CD4-positive, alpha-beta T cell (primary cell): ENCODE results near the gene PDE9A. TPM values are rescaled to one million over a fixed set of nuclear protein-coding genes. Genes with fewer than 3 reads are reported as not detected.

Experiments used
- ATAC-seq: fragments of 200-7000 bp; cut with Tn5 transposase; one replicate; pipeline ENCODE4 v1.10.0; 2022; ENCODE audit warnings: mild to moderate bottlenecking; ENCODE audit not compliant: poor library complexity
- CTCF ChIA-PET: fragments of 350-600 bp; sonication (Branson Sonifier 250); formaldehyde crosslinking; loops from one replicate; lab custom pipeline; 2021; ENCODE audit warnings: antibody characterized with exemption, inconsistent platforms; lab: Charles Lee
- POLR2A ChIA-PET: fragments of 350-600 bp; sonication (Branson Sonifier 250); formaldehyde crosslinking; loops from one replicate; lab custom pipeline; 2021; ENCODE audit warnings: antibody characterized with exemption, inconsistent platforms; lab: Charles Lee
- DNase-seq, 14 experiments: peaks; one replicate each; pipeline ENCODE4 v3.0.0-alpha.2; 2013 to 2020; ENCODE audit warnings: mixed read lengths in 2 of 14
- H3K27ac ChIP-seq, 2 donors: one replicate each; pipeline versions ENCODE4 v1.5.1 to v1.7.0; 2013; ENCODE audit warnings: low read length in 2 of 2, low read depth in 1 of 2, mild to moderate bottlenecking in 1 of 2
- H3K27me3 ChIP-seq, 2 experiments: 1 replicate in 1 of 2; 2 replicates in 1 of 2; pipeline versions ENCODE4 v1.6.1 to v1.7.0; 2013; ENCODE audit warnings: low read length in 2 of 2, control low read depth in 1 of 2, mild to moderate bottlenecking in 1 of 2, moderate library complexity in 1 of 2; ENCODE audit not compliant: insufficient read depth in 2 of 2, control insufficient read depth in 1 of 2
- H3K36me3 ChIP-seq: one replicate; pipeline ENCODE4 v1.6.1; 2013; ENCODE audit warnings: low read length, control low read depth; ENCODE audit not compliant: insufficient read depth
- H3K4me1 ChIP-seq: one replicate; pipeline ENCODE4 v1.6.1; 2013; ENCODE audit warnings: low read length, control low read depth; ENCODE audit not compliant: insufficient read depth
- H3K4me3 ChIP-seq: one replicate; pipeline ENCODE4 v1.5.1; 2013; ENCODE audit warnings: mild to moderate bottlenecking, low read length, moderate library complexity
- H3K9me3 ChIP-seq, 2 experiments: 1 replicate in 1 of 2; 2 replicates in 1 of 2; pipeline versions ENCODE4 v1.6.1 to v1.7.0; 2013; ENCODE audit warnings: low read length in 2 of 2, mild to moderate bottlenecking in 2 of 2, control low read depth in 1 of 2, moderate library complexity in 1 of 2; ENCODE audit not compliant: control insufficient read depth in 1 of 2, insufficient read depth in 1 of 2
- H3K27ac Mint-ChIP-seq: one replicate; pipeline ENCODE4 v1.8.0; 2020; ENCODE audit warnings: mixed read lengths
- H3K27me3 Mint-ChIP-seq: one replicate; pipeline ENCODE4 v1.8.0; 2021; ENCODE audit warnings: mixed read lengths
- H3K36me3 Mint-ChIP-seq: one replicate; pipeline ENCODE4 v1.8.0; 2021; ENCODE audit warnings: low read depth, mixed read lengths
- H3K4me1 Mint-ChIP-seq: one replicate; pipeline ENCODE4 v1.8.0; 2021; ENCODE audit warnings: low read depth, mixed read lengths
- H3K4me3 Mint-ChIP-seq: one replicate; pipeline ENCODE4 v1.8.0; 2020; ENCODE audit warnings: mild to moderate bottlenecking, mixed read lengths
- H3K9me3 Mint-ChIP-seq: one replicate; pipeline ENCODE4 v1.8.0; 2020; ENCODE audit warnings: mixed read lengths
- CTCF ChIP-seq: fragments of 200-600 bp; IDR thresholded peaks from one replicate; pipeline ENCODE4 v1.8.0; 2022; ENCODE audit warnings: antibody characterized with exemption, mild to moderate bottlenecking
- intact Hi-C, 2 experiments: fragments of 100-400 bp; cut with DNase I in 1 of 2; cut with micrococcal nuclease in 1 of 2; formaldehyde crosslinking; loops; one replicate each; pipeline versions ENCODE4 v1.15.1 to v1.9.0; 2023 to 2025; cut with DNase I, micrococcal nuclease
- total RNA-seq, 174 experiments: library from RNA in 2 of 174; stranded (reverse) in 2 of 174; gene quantifications; one replicate each; pipeline ENCODE4 v1.2.3 and lab custom pipeline; 2021 to 2026

Gene PDE9A
- total RNA-seq, 2 experiments from 2014 or later: 12.6 to 13.2 TPM

- H3K27me3 ChIP-seq: no peaks in the 10 kb centered on the region
- peaks cover 2% of the 10 kb centered on the region for H3K36me3 ChIP-seq
- no peaks in the 10 kb centered on the region for H3K27me3 Mint-ChIP-seq
- DNase-seq (no peak), ATAC-seq (no peak)
- H3K4me3 ChIP-seq: no peak overlapping the region
- peaks cover 40% of the 10 kb centered on the region for H3K4me1 Mint-ChIP-seq
- intact Hi-C loops: no loop called here
- H3K27ac ChIP-seq: no peak overlapping the region
- peaks cover 32% of the 10 kb centered on the region for H3K4me1 ChIP-seq
- no peak for TF ChIP-seq CTCF
- H3K9me3 Mint-ChIP-seq: peaks cover 5% of the 10 kb centered on the region
- ChIA-PET CTCF (no interaction called here), POLR2A (no interaction called here)
- no peaks in the 10 kb centered on the region for H3K9me3 ChIP-seq
- H3K27ac Mint-ChIP-seq: no peak overlapping the region
- no peak overlapping the region for H3K4me3 Mint-ChIP-seq
- peaks cover 57% of the 10 kb centered on the region for H3K36me3 Mint-ChIP-seq
Observed at GRCh38 chr21:42732033-42732410, 78.6 kb downstream of the PDE9A start.

GRCh38 chr21:42733037-42733627 lies 79.7 kb downstream of the PDE9A start:
- H3K36me3 Mint-ChIP-seq: peaks cover 59% of the 10 kb centered on the region
- H3K36me3 ChIP-seq: peaks cover 2% of the 10 kb centered on the region
- H3K27ac Mint-ChIP-seq: no peak overlapping the region

GRCh38 chr21:42733874-42734273 lies 80.5 kb downstream of the PDE9A start:
- peaks cover 2% of the 10 kb centered on the region for H3K36me3 ChIP-seq
- ChIA-PET POLR2A (interaction anchor here (0.6 kb wide), 1 partner anchor 214 kb away, joined by 3 read pairs; no protein-coding TSS in a partner anchor), CTCF (no interaction called here)
- H3K27ac Mint-ChIP-seq: peak overlapping the region; percentile 97
- H3K27me3 ChIP-seq: no peaks in the 10 kb centered on the region
- no peaks in the 10 kb centered on the region for H3K9me3 ChIP-seq
- intact Hi-C loops: no loop called here
- H3K4me3 ChIP-seq: no peak overlapping the region
- peaks cover 62% of the 10 kb centered on the region for H3K36me3 Mint-ChIP-seq
- no peak overlapping the region for H3K4me3 Mint-ChIP-seq
- no peak overlapping the region for H3K27ac ChIP-seq
- H3K4me1 Mint-ChIP-seq: peaks cover 57% of the 10 kb centered on the region
- ATAC-seq: no peak
- H3K9me3 Mint-ChIP-seq: peaks cover 5% of the 10 kb centered on the region
- peaks cover 50% of the 10 kb centered on the region for H3K4me1 ChIP-seq
- DNase-seq: no peak
- no peaks in the 10 kb centered on the region for H3K27me3 Mint-ChIP-seq
- TF ChIP-seq CTCF: no peak

More at GRCh38 chr21:42733037-42733627, 79.7 kb downstream of the PDE9A start:
- Histone ChIP-seq H3K27me3 (no peaks in the 10 kb centered on the region), H3K27ac (no peak overlapping the region), H3K4me1 (peaks cover 43% of the 10 kb centered on the region), H3K4me3 (no peak overlapping the region), H3K9me3 (no peaks in the 10 kb centered on the region)
- no peaks in the 10 kb centered on the region for H3K27me3 Mint-ChIP-seq
- peaks cover 51% of the 10 kb centered on the region for H3K4me1 Mint-ChIP-seq
- ATAC-seq (no peak), DNase-seq (no peak)
- intact Hi-C loops: no loop called here
- ChIA-PET POLR2A (no interaction called here), CTCF (no interaction called here)
- no peak overlapping the region for H3K4me3 Mint-ChIP-seq
- H3K9me3 Mint-ChIP-seq: peaks cover 5% of the 10 kb centered on the region
- TF ChIP-seq CTCF: no peak
